GM12873 (cell line): ENCODE measurements around the gene SCO2.

Source experiments
- TF ChIP-seq, protein P1 (sequence below): IDR thresholded peaks from 2 replicates; pipeline ENCODE4 v1.5.1; 2012; ENCODE audit warnings: low read depth, mild to moderate bottlenecking, moderate library complexity, low read length, control low read depth; ENCODE audit not compliant: insufficient read depth; ENCODE audit errors: missing control alignments

The SCO2 gene

DNA sequence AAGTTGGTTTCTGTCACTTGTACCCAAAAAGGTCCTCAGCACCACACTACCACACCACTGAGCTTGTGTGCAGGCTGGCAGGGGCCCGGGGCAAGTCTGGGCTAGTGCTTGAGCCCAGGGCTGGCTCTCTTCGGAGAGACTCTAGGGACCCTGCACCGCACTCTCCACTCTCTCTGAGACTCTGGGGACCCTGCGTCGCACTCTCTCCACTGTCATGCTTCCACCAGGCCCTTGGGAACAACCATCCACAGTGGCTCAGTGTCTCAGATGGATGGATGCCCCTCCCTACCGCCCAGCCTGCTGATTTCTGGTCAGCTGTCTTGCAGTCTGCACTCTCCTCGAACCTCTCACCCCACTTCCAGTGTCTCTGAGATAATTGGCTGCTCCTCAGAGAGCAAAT lies 48.5 kb downstream of the SCO2 start:
- TF ChIP-seq, protein P1, sequence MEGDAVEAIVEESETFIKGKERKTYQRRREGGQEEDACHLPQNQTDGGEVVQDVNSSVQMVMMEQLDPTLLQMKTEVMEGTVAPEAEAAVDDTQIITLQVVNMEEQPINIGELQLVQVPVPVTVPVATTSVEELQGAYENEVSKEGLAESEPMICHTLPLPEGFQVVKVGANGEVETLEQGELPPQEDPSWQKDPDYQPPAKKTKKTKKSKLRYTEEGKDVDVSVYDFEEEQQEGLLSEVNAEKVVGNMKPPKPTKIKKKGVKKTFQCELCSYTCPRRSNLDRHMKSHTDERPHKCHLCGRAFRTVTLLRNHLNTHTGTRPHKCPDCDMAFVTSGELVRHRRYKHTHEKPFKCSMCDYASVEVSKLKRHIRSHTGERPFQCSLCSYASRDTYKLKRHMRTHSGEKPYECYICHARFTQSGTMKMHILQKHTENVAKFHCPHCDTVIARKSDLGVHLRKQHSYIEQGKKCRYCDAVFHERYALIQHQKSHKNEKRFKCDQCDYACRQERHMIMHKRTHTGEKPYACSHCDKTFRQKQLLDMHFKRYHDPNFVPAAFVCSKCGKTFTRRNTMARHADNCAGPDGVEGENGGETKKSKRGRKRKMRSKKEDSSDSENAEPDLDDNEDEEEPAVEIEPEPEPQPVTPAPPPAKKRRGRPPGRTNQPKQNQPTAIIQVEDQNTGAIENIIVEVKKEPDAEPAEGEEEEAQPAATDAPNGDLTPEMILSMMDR: no peak

DNA sequence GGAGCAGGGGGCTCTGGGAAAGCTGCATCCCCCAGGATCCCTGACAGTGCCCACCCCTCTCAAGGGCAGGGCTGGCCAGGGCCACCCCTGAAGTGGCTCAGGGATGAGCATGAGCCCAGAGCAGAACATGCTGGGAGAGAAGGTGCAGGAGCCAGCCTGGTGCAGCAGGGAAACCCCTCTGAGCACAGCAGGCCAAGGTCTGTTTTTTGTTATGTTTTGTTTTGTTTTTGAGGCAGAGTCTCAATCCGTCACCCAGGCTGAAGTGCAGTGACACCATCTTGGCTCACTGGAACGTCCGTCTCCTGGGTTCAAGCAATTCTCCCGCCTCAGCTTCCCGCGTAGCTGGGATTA lies 49.8 kb downstream of the SCO2 start:
- TF ChIP-seq, protein P1: no peak

DNA sequence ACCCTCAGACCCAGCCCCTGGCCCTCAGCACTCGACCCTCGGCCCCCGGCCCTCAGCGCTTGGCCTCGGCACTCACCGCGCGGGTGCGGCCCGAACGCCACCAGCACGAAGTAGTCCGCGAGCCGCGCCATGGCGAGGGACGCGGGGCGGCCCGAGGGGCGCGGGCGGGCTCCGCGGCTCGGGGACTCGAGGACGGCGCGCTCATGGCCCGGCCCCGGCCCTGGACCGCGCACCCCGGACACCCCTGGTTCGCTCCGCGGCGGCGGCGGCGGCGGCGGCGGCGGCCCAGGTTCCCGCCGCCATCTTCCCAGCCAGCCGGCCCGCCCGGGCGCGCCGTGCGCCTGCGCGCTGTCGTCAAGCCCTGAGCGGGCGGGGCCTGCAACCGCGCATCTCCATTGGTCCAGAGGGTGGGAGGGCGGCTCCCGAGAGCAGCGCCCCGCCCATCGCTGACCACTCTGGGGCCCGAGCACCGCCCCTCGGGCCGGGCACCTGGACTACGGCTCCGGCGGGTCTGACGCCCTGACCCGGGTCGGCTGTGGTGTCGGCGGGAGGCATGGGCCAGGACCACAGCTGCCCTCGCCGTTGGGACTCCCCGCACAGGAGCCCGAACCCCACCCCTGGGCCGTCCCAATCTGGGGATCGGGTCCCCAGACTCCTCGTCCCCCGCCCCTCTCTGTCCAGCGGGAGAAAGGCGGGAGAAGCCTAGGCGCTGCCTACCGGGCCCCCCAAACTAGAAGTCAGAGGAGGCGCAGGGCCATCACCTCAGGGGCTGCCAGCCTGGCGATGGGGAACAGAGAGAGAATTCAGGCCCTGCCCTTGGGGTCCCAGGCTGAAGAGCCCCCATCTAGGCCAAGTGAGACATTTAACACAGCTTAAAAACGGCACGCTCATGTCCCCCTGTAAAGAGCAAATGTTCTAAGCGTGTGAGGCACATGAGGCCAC lies 50.4 kb downstream of the SCO2 start, which contains the start of gene SBF1:
TSS of gene SBF1 (minus strand) at position 326 of the 942 bp plus-strand sequence. CDS start at position 131, 195 bp downstream.
- TF ChIP-seq, protein P1: no peak

DNA sequence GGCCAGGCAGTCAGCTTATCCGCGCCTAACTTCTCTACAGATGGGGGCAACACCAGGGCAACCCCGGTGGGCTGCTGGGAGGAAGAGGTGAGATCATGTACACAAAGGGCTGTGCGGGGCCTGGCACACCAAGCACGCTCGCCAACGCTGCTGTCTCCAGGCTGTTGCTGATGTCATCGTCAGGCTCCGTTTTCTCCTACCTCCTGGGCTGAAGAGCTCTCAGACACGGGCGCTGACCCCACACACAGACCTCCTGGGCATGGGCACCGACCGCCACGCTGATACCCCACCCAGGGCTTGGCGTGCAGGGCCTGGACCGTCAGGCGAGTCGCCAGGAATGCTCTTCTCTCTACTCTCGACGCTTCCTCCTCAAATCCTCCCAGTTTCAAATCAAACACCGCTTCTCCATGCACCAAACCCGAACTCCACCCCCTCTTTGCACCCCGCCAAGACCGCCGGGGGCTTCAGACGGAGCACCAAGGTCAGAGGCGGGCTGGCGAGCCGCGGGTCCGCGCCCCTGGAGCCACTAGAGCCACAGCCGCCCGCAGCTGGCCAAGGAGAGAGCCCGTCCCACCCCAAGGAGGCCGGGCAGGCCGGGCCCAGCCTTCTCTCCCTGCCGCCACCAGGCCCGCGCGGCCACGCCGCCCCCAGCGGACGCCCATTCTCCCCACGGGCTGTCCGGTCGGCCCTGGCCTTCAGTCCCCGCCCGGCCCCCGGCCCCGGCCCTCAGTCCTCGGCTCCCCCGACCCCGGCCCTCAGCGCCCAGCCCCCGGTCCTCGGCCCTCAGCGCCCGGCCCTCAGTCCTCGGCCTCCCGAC lies 51.3 kb downstream of the SCO2 start:
- TF ChIP-seq, protein P1: no peak
